Adrenal gland (tissue), 5 donors: Measurements from ENCODE around the gene ANKRD17.

ENCODE experiments used
- CTCF ChIP-seq, 6 experiments: fragments of 450-650 bp in 4 of 6; fragments of 200-600 bp in 2 of 6; sonication (generic) in 1 of 6; IDR thresholded peaks; 1 replicate in 5 of 6; 2 replicates in 1 of 6; pipeline versions ENCODE4 v1.5.1 to v1.8.0; 2016 to 2021; ENCODE audit warnings: antibody characterized with exemption in 6 of 6, mild to moderate bottlenecking in 2 of 6, moderate library complexity in 1 of 6
- POLR2A ChIP-seq, 2 donors: fragments of 450-650 bp; IDR thresholded peaks; one replicate each; pipeline ENCODE4 v1.6.1; 2017; ENCODE audit warnings: antibody characterized with exemption in 2 of 2, mild to moderate bottlenecking in 2 of 2, moderate library complexity in 1 of 2
- donor health status: DM: no; HTN: no; CAD: no.

- TF ChIP-seq POLR2A (IDR thresholded peaks at IDR 0.05) (no peak), CTCF (IDR thresholded peaks at IDR 0.05) (no peak)
Measured at GRCh38 chr4:73092868-73093267, 165.7 kb downstream of the ANKRD17 start.
